ENCODE results near the gene MYCBP2.

The MYCBP2 gene

GRCh38 chr13:77056382-77056781 lies 270.5 kb downstream of the MYCBP2 start:
- Histone ChIP-seq H3K4me1 (ENCODE audit: control insufficient read depth, insufficient read depth, low read length) (no peaks in the 10 kb centered on the region), H3K27ac (ENCODE audit: low read depth, low read length) (no peak overlapping the region), H3K36me3 (ENCODE audit: control insufficient read depth, insufficient read depth, low read length) (peaks cover 31% of the 10 kb centered on the region), H3K4me3 (ENCODE audit: low read depth, low read length) (no peak overlapping the region), H3K9me3 (ENCODE audit: control insufficient read depth, insufficient read depth, low read depth, low read length) (no peaks in the 10 kb centered on the region), H3K27me3 (ENCODE audit: control insufficient read depth, insufficient read depth, low read length) (no peaks in the 10 kb centered on the region), H3K9ac (ENCODE audit: low read length) (no peak overlapping the region)

GRCh38 chr13:77055158-77055557 lies 271.7 kb downstream of the MYCBP2 start:
- H3K9me3 ChIP-seq (ENCODE audit: control insufficient read depth, insufficient read depth, low read depth, low read length) = no peaks in the 10 kb centered on the region
- H3K4me3 ChIP-seq (ENCODE audit: low read depth, low read length) = no peak overlapping the region
- H3K9ac ChIP-seq (ENCODE audit: low read length) = no peak overlapping the region
- peaks cover 34% of the 10 kb centered on the region for H3K36me3 ChIP-seq (ENCODE audit: control insufficient read depth, insufficient read depth, low read length)
- H3K4me1 ChIP-seq (ENCODE audit: control insufficient read depth, insufficient read depth, low read length) = no peaks in the 10 kb centered on the region
- H3K27ac ChIP-seq (ENCODE audit: low read depth, low read length) = no peak overlapping the region
- H3K27me3 ChIP-seq (ENCODE audit: control insufficient read depth, insufficient read depth, low read length) = no peaks in the 10 kb centered on the region

GRCh38 chr13:77053192-77053591 lies 273.7 kb downstream of the MYCBP2 start:
- Histone ChIP-seq H3K36me3 (ENCODE audit: control insufficient read depth, insufficient read depth, low read length) (peaks cover 30% of the 10 kb centered on the region), H3K4me3 (ENCODE audit: low read depth, low read length) (no peak overlapping the region), H3K4me1 (ENCODE audit: control insufficient read depth, insufficient read depth, low read length) (peaks cover 12% of the 10 kb centered on the region), H3K9ac (ENCODE audit: low read length) (no peak overlapping the region), H3K9me3 (ENCODE audit: control insufficient read depth, insufficient read depth, low read depth, low read length) (no peaks in the 10 kb centered on the region), H3K27ac (ENCODE audit: low read depth, low read length) (no peak overlapping the region), H3K27me3 (ENCODE audit: control insufficient read depth, insufficient read depth, low read length) (no peaks in the 10 kb centered on the region)

DNA sequence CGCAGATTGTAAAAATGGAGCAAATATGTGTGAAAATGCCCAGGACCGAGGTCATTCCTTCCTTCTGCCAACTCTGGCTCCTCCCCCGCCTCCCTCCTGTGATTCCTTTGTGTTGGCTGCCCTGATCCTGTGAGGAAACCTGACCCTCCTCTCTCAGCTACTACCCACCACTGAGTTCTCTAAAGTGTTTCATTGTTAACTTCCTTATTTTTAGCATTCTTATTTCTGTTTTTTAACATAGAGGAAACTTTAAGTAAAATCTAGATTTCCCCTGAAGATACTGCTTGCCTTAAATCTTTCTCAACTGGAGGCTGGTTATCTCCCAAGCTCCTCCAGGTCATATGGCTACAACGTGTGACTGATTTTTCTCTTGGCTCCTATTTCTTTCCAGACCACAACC lies 278.2 kb downstream of the MYCBP2 start:
- Histone ChIP-seq H3K36me3 (ENCODE audit: control insufficient read depth, insufficient read depth, low read length) (peaks cover 9% of the 10 kb centered on the region), H3K9ac (ENCODE audit: low read length) (no peak overlapping the region), H3K9me3 (ENCODE audit: control insufficient read depth, insufficient read depth, low read depth, low read length) (no peaks in the 10 kb centered on the region), H3K4me1 (ENCODE audit: control insufficient read depth, insufficient read depth, low read length) (peaks cover 19% of the 10 kb centered on the region), H3K27me3 (ENCODE audit: control insufficient read depth, insufficient read depth, low read length) (no peaks in the 10 kb centered on the region), H3K27ac (ENCODE audit: low read depth, low read length) (no peak overlapping the region), H3K4me3 (ENCODE audit: low read depth, low read length) (no peak overlapping the region)

- Histone ChIP-seq H3K4me1 (ENCODE audit: control insufficient read depth, insufficient read depth, low read length) (peaks cover 19% of the 10 kb centered on the region), H3K4me3 (ENCODE audit: low read depth, low read length) (no peak overlapping the region), H3K27ac (ENCODE audit: low read depth, low read length) (no peak overlapping the region; the same call in 1 of the 2 replicates), H3K36me3 (ENCODE audit: control insufficient read depth, insufficient read depth, low read length) (peaks cover 9% of the 10 kb centered on the region), H3K9ac (ENCODE audit: low read length) (no peak overlapping the region), H3K9me3 (ENCODE audit: control insufficient read depth, insufficient read depth, low read depth, low read length) (no peaks in the 10 kb centered on the region), H3K27me3 (ENCODE audit: control insufficient read depth, insufficient read depth, low read length) (no peaks in the 10 kb centered on the region)
Measured at GRCh38 chr13:77047649-77048343, 279.1 kb downstream of the MYCBP2 start.

DNA sequence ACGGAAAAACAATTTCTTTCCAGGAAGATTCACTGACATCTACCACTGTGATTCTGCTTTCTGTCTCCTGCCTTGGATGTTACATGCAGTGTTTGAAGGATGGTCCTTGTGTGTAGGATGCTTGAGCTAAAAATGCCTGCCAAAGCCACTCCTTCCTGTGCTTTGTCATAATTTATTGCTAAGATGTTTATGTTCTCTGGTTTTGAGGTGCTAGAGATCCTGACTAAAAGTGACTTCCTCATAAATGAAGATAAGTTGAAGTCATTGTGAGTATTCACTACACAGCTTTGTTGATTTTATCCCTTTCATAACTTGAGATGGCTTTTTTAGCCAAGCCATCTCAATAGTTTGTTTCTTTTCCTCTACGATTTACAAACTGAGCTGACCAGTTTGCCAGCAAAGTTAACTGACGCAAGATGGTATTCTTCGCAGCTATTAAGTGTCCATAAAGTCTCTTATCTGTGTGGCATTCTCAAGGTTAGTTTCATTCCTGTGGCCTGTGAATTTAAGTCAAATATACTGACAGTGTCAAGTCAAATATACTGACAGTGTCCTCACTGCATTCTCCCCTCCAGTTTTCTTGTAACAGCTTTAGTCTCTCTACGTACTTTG lies 284.2 kb downstream of the MYCBP2 start:
- peaks cover 2% of the 10 kb centered on the region; the same call in 1 of the 2 replicates for H3K4me1 ChIP-seq (ENCODE audit: control insufficient read depth, insufficient read depth, low read length)
- no peak overlapping the region for H3K27ac ChIP-seq (ENCODE audit: low read depth, low read length)
- no peak overlapping the region for H3K9ac ChIP-seq (ENCODE audit: low read length)
- 0 out of 2 replicates have a peak, but pooled peaks cover 3% of the 10 kb centered on the region for H3K9me3 ChIP-seq (ENCODE audit: control insufficient read depth, insufficient read depth, low read depth, low read length)
- H3K27me3 ChIP-seq (ENCODE audit: control insufficient read depth, insufficient read depth, low read length) = no peaks in the 10 kb centered on the region
- H3K4me3 ChIP-seq (ENCODE audit: low read depth, low read length) = no peak overlapping the region
- H3K36me3 ChIP-seq (ENCODE audit: control insufficient read depth, insufficient read depth, low read length) = peaks cover 6% of the 10 kb centered on the region; the same call in 1 of the 2 replicates

DNA sequence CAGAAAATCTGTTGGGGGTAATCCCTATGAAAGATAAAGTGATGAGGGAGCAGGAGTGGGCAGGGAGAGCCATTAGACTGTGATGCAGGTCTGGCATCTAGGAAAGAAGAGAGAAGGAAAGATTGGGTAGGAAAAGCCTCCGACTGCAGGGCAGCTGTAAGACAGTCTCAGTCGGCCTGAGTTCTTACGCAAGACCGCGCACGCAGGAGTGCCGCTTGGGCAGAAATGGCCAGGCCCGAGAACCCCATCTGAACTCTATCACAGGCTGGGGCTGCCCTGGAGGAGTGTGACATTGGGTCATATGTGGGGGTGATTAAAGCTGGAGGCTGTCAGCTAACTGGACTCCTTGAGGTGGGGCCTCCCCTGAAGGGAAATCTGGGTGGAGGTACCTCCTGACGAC lies 286.1 kb downstream of the MYCBP2 start:
- Histone ChIP-seq H3K4me3 (ENCODE audit: low read depth, low read length) (no peak overlapping the region), H3K27me3 (ENCODE audit: control insufficient read depth, insufficient read depth, low read length) (no peaks in the 10 kb centered on the region), H3K4me1 (ENCODE audit: control insufficient read depth, insufficient read depth, low read length) (no peaks in the 10 kb centered on the region), H3K9me3 (ENCODE audit: control insufficient read depth, insufficient read depth, low read depth, low read length) (0 out of 2 replicates have a peak, but pooled peaks cover 3% of the 10 kb centered on the region), H3K9ac (ENCODE audit: low read length) (no peak overlapping the region), H3K27ac (ENCODE audit: low read depth, low read length) (no peak overlapping the region), H3K36me3 (ENCODE audit: control insufficient read depth, insufficient read depth, low read length) (peaks cover 6% of the 10 kb centered on the region; the same call in 1 of the 2 replicates)

DNA sequence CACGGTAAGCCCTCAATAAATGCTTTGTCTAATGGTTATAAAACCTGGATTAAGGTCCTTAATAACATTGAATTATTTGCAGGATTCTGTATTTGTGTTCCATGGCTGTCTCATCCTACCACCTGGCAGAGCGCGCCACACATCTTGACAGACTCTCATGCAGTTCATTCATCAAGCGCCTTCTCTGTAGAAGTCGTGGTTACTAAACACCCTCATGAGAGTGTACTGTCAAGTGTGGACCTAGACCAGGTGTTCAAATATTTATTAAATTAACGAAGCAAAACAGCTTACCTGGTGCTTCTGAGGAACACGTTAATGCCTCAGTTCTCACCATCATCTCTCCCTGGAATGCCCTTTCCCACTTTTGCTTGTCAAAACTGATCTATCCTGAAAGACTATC lies 286.8 kb downstream of the MYCBP2 start:
- H3K36me3 ChIP-seq (ENCODE audit: control insufficient read depth, insufficient read depth, low read length) = peaks cover 3% of the 10 kb centered on the region; the same call in 1 of the 2 replicates

GRCh38 chr13:77038907-77039480 lies 287.9 kb downstream of the MYCBP2 start:
- no peak overlapping the region for H3K9ac ChIP-seq (ENCODE audit: low read length)
- H3K27ac ChIP-seq (ENCODE audit: low read depth, low read length) = no peak overlapping the region
- H3K9me3 ChIP-seq (ENCODE audit: control insufficient read depth, insufficient read depth, low read depth, low read length) = 0 out of 2 replicates have a peak, but pooled peaks cover 3% of the 10 kb centered on the region
- H3K27me3 ChIP-seq (ENCODE audit: control insufficient read depth, insufficient read depth, low read length) = no peaks in the 10 kb centered on the region
- no peaks in the 10 kb centered on the region for H3K36me3 ChIP-seq (ENCODE audit: control insufficient read depth, insufficient read depth, low read length)
- no peaks in the 10 kb centered on the region for H3K4me1 ChIP-seq (ENCODE audit: control insufficient read depth, insufficient read depth, low read length)
- H3K4me3 ChIP-seq (ENCODE audit: low read depth, low read length) = no peak overlapping the region

More for the DNA sequence above, 286.8 kb downstream of the MYCBP2 start:
- no peaks in the 10 kb centered on the region for H3K27me3 ChIP-seq (ENCODE audit: control insufficient read depth, insufficient read depth, low read length)
- H3K9ac ChIP-seq (ENCODE audit: low read length) = no peak overlapping the region
- no peaks in the 10 kb centered on the region for H3K4me1 ChIP-seq (ENCODE audit: control insufficient read depth, insufficient read depth, low read length)
- H3K9me3 ChIP-seq (ENCODE audit: control insufficient read depth, insufficient read depth, low read depth, low read length) = 0 out of 2 replicates have a peak, but pooled peaks cover 3% of the 10 kb centered on the region
- no peak overlapping the region for H3K4me3 ChIP-seq (ENCODE audit: low read depth, low read length)
- H3K27ac ChIP-seq (ENCODE audit: low read depth, low read length) = no peak overlapping the region

DNA sequence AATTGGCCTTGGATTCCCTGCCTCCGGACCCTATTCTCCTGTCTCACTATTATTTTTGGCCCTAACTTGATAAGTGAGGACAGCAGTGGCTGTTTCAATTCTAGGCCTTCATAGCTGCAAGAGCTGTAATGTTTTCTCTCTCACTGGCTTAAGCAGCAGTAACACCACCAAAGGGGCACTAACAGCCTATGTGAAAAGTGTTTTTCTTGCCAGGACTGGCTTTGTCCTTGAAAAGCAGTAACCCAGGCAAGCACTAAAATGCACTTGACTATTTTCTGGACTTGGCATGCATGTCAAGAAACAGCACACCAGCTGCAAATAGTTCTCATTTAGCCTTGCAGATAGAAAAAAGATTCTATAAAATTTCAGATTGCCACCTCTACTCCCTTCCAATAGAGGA lies 290.6 kb downstream of the MYCBP2 start:
- Histone ChIP-seq H3K9ac (ENCODE audit: low read length) (no peak overlapping the region), H3K36me3 (ENCODE audit: control insufficient read depth, insufficient read depth, low read length) (no peaks in the 10 kb centered on the region), H3K27ac (ENCODE audit: low read depth, low read length) (no peak overlapping the region), H3K9me3 (ENCODE audit: control insufficient read depth, insufficient read depth, low read depth, low read length) (0 out of 2 replicates have a peak, but pooled peaks cover 3% of the 10 kb centered on the region), H3K4me3 (ENCODE audit: low read depth, low read length) (no peak overlapping the region), H3K4me1 (ENCODE audit: control insufficient read depth, insufficient read depth, low read length) (no peaks in the 10 kb centered on the region), H3K27me3 (ENCODE audit: control insufficient read depth, insufficient read depth, low read length) (no peaks in the 10 kb centered on the region)

GRCh38 chr13:77034881-77035280 lies 292.0 kb downstream of the MYCBP2 start:
- Histone ChIP-seq H3K4me1 (ENCODE audit: control insufficient read depth, insufficient read depth, low read length) (no peaks in the 10 kb centered on the region), H3K36me3 (ENCODE audit: control insufficient read depth, insufficient read depth, low read length) (no peaks in the 10 kb centered on the region), H3K9ac (ENCODE audit: low read length) (no peak overlapping the region), H3K27ac (ENCODE audit: low read depth, low read length) (no peak overlapping the region), H3K4me3 (ENCODE audit: low read depth, low read length) (no peak overlapping the region), H3K9me3 (ENCODE audit: control insufficient read depth, insufficient read depth, low read depth, low read length) (0 out of 2 replicates have a peak, but pooled peaks cover 3% of the 10 kb centered on the region), H3K27me3 (ENCODE audit: control insufficient read depth, insufficient read depth, low read length) (no peaks in the 10 kb centered on the region)

Measured in HUES6 (cell line).